ENCODE data around the gene TMEM114. TPM values are rescaled to one million over a fixed set of nuclear protein-coding genes. Genes with fewer than 3 reads are reported as not detected.

The TMEM114 gene
- total RNA-seq, 1 donor from 2014 or later, result not detected

- no peak for DNase-seq
Measured at GRCh38 chr16:8547762-8548161, 42.5 kb downstream of the TMEM114 start.

GRCh38 chr16:8544406-8544805 lies 45.9 kb downstream of the TMEM114 start:
- DNase-seq, result no peak

- DNase-seq, result no peak
Measured at GRCh38 chr16:8543258-8543657, 47.1 kb downstream of the TMEM114 start.

- no peak for DNase-seq
Measured at GRCh38 chr16:8542393-8542792, 47.9 kb downstream of the TMEM114 start.

GRCh38 chr16:8541868-8542267 lies 48.4 kb downstream of the TMEM114 start:
- DNase-seq, result no peak

- no peak for DNase-seq
Measured at GRCh38 chr16:8537691-8538342, 52.5 kb downstream of the TMEM114 start.

GRCh38 chr16:8533509-8533908 lies 56.8 kb downstream of the TMEM114 start:
- DNase-seq, result no peak

GRCh38 chr16:8530752-8531384 lies 59.4 kb downstream of the TMEM114 start:
- DNase-seq, result no peak

GRCh38 chr16:8528471-8528870 lies 61.8 kb downstream of the TMEM114 start:
- DNase-seq, result no peak

- DNase-seq, result no peak
Measured at GRCh38 chr16:8523932-8524331, 66.4 kb downstream of the TMEM114 start.

- no peak for DNase-seq
Measured at GRCh38 chr16:8522757-8523156, 67.6 kb downstream of the TMEM114 start.

- DNase-seq, result no peak
Measured at GRCh38 chr16:8519643-8520042, 70.7 kb downstream of the TMEM114 start.

Other genes starting within 250 kb of the TMEM114 start
- gene METTL22, start 31.2 kb upstream of the TMEM114 start, total RNA-seq, result 22.4 and 27.1 TPM in 2 replicates
- gene ABAT, start 84.1 kb upstream of the TMEM114 start, total RNA-seq, result 1.4 and 3.7 TPM in 2 replicates
- gene TMEM186, start 207.1 kb upstream of the TMEM114 start, total RNA-seq, result 6.1 and 9.0 TPM in 2 replicates
- 26.2 and 34.6 TPM in 2 replicates for gene PMM2, start 207.3 kb upstream of the TMEM114 start, total RNA-seq

Measured in dermis blood vessel endothelial cell (primary cell).